ENCODE results near the gene HIVEP3. TPM values are rescaled to one million over a fixed set of nuclear protein-coding genes. Genes with fewer than 3 reads are reported as not detected.

HIVEP3 gene
- total RNA-seq, 2 experiments from 2014 or later = 18.6 to 20.4 TPM

GRCh38 chr1:41842326-41842725, 76.4 kb downstream of the HIVEP3 start:
- H3K4me1 Mint-ChIP-seq (ENCODE audit: low read depth) = peaks cover 35% of the 10 kb centered on the region

GRCh38 chr1:41840592-41841246, 78.0 kb downstream of the HIVEP3 start:
- Mint-ChIP-seq H3K36me3 (ENCODE audit: low read depth) (no peaks in the 10 kb centered on the region), H3K9me3 (no peaks in the 10 kb centered on the region), H3K4me3 (no peak overlapping the region), H3K4me1 (ENCODE audit: low read depth) (peaks cover 24% of the 10 kb centered on the region), H3K27ac (no peak overlapping the region), H3K27me3 (no peaks in the 10 kb centered on the region)
- TF ChIP-seq CTCF (IDR thresholded peaks at IDR 0.05) = no peak
- DNase-seq = no peak
- intact Hi-C loops (cut with micrococcal nuclease) = no loop called here
- ChIA-PET CTCF (no interaction called here), POLR2A (no interaction called here)
- no peak for ATAC-seq

More at GRCh38 chr1:41842326-41842725, 76.4 kb downstream of the HIVEP3 start:
- ChIA-PET CTCF (interaction anchor here (0.6 kb wide), 1 partner anchor 50 kb away, joined by 3 read pairs; no protein-coding TSS in a partner anchor), POLR2A (no interaction called here)
- intact Hi-C loops (cut with micrococcal nuclease) = no loop called here
- no peak overlapping the region for H3K4me3 Mint-ChIP-seq
- no peaks in the 10 kb centered on the region for H3K9me3 Mint-ChIP-seq
- ATAC-seq = no peak
- H3K27me3 Mint-ChIP-seq = no peaks in the 10 kb centered on the region
- no peak for DNase-seq
- no peak overlapping the region for H3K27ac Mint-ChIP-seq
- TF ChIP-seq CTCF (IDR thresholded peaks at IDR 0.05) = no peak
- peaks cover 2% of the 10 kb centered on the region for H3K36me3 Mint-ChIP-seq (ENCODE audit: low read depth)

- CTCF ChIA-PET = no interaction called here
These were observed 80.5 kb downstream of the HIVEP3 start for GRCh38 chr1:41838266-41838665.

DNA sequence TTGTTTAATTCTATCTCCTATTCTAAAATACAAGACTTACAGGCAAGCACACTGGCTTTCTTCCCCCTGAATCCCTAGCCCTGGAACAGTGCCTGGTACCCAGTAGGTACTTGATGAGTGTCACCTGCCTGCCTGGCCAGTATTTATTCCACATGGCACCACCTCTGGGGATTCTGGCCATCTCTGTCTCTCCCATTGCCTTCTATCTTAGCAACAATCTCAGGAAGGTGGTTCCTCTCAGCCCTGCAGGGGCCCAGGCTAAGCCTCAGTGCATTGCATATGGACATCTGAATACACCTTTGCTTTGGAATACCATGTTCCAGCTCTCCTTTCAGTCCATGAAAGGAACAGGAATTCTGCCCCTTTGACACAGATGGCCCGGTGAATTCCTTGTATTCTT, 81.0 kb downstream of the HIVEP3 start:
- intact Hi-C loops (cut with micrococcal nuclease) = no loop called here
- ChIA-PET POLR2A (no interaction called here), CTCF (no interaction called here)
- no peak for TF ChIP-seq CTCF (IDR thresholded peaks at IDR 0.05)
- Mint-ChIP-seq H3K36me3 (ENCODE audit: low read depth) (no peaks in the 10 kb centered on the region), H3K4me1 (ENCODE audit: low read depth) (peaks cover 9% of the 10 kb centered on the region), H3K27me3 (no peaks in the 10 kb centered on the region), H3K4me3 (no peak overlapping the region), H3K9me3 (no peaks in the 10 kb centered on the region), H3K27ac (no peak overlapping the region)
- ATAC-seq (no peak), DNase-seq (no peak)

More at GRCh38 chr1:41838266-41838665, 80.5 kb downstream of the HIVEP3 start:
- intact Hi-C loops (cut with micrococcal nuclease) = no loop called here
- Mint-ChIP-seq H3K27me3 (no peaks in the 10 kb centered on the region), H3K36me3 (ENCODE audit: low read depth) (no peaks in the 10 kb centered on the region), H3K4me1 (ENCODE audit: low read depth) (peaks cover 10% of the 10 kb centered on the region), H3K9me3 (no peaks in the 10 kb centered on the region), H3K4me3 (no peak overlapping the region), H3K27ac (no peak overlapping the region)
- POLR2A ChIA-PET = no interaction called here
- ATAC-seq (no peak), DNase-seq (no peak)
- TF ChIP-seq CTCF (IDR thresholded peaks at IDR 0.05) = no peak

DNA sequence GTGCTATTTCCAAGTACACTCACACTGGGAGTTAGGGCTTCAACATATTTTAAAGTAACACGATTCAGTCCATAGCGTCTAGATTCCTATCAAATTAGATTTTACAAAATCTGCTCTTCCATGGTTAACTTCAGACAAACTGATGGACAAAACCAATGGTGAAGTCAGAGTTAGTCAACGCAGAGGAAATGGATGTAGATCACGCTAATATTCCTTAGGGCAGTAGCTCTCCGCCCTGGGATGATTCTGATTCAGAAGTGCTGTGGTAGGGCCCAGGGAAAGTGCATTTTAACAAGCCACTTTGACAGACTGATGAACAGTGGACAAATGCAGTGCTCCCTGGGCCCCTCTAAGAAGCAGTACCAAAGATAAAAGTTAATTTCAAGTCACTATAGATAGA, 83.2 kb downstream of the HIVEP3 start:
- Mint-ChIP-seq H3K4me1 (ENCODE audit: low read depth) (peaks cover 2% of the 10 kb centered on the region), H3K27ac (no peak overlapping the region), H3K27me3 (no peaks in the 10 kb centered on the region), H3K4me3 (no peak overlapping the region), H3K9me3 (no peaks in the 10 kb centered on the region), H3K36me3 (ENCODE audit: low read depth) (no peaks in the 10 kb centered on the region)
- no peak for DNase-seq
- intact Hi-C loops (cut with micrococcal nuclease) = no loop called here
- no peak for ATAC-seq
- no peak for TF ChIP-seq CTCF (IDR thresholded peaks at IDR 0.05)
- ChIA-PET POLR2A (no interaction called here), CTCF (interaction anchor here (0.9 to 2.3 kb wide), 3 partner anchors 23 to 344 kb away, joined by 3 to 10 read pairs (median 3); no protein-coding TSS in a partner anchor)
